ENCODE data around the gene YARS1.

GRCh38 chr1:32769524-32770220 lies 47.5 kb downstream of the YARS1 start:
- TF ChIP-seq CTCF (conservative IDR thresholded peaks at IDR 0.05 in 1 of 2, IDR thresholded peaks at IDR 0.05 in 1 of 2; ENCODE audit: low read depth in 1 of 2, low read length in 2 of 2) (no peak), EZH2 (IDR thresholded peaks at IDR 0.05; ENCODE audit: low read length, missing control alignments) (no peak)

All from fibroblast of lung (primary cell).